Measurements from ENCODE around the gene KSR2. TPM values are rescaled to one million over a fixed set of nuclear protein-coding genes. Genes with fewer than 3 reads are reported as not detected.

KSR2 gene
- total and polyA plus RNA-seq, 10 of the 15 experiments (the other 5 are each of a cell fraction or from before 2014, with no cell fraction given) = under 0.01 to 1.5 (median 0.01) TPM; not detected in 3

DNA sequence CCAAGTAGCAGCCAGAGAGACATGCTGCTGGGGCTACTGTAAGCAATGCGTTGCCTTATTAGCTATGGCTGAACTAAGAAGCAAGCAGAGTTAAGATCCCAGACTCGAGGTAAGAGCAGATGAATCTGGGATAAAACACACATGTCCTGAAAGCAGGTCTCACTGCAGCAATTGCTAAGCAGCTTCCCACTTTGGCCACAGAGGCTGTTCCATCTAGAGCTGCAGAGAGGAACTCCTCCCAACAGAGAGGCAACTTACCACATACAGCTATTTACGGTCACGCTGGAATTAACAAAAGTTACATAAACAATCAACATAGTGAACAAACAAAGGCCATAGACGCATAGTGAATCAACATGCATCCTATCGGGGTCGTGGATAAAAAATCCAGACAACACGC lies 90.2 kb downstream of the KSR2 start:
- Histone ChIP-seq H3K27me3 (replicated peaks in 1 of 2; ENCODE audit: control insufficient read depth in 2 of 2, insufficient read depth in 2 of 2, low read length in 1 of 2) (no peaks in the 10 kb centered on the region), H2AFZ (ENCODE audit: control insufficient read depth, low read depth, low read length) (no peak overlapping the region), H3K9ac (ENCODE audit: control insufficient read depth, insufficient read depth, low read length) (no peak overlapping the region), H3K27ac (ENCODE audit: control insufficient read depth, insufficient read depth) (no peak overlapping the region), H3K4me2 (ENCODE audit: control insufficient read depth, insufficient read depth) (no peak overlapping the region), H3K79me2 (ENCODE audit: control insufficient read depth, insufficient read depth, low read length) (no peaks in the 10 kb centered on the region), H3K4me3 (no peak overlapping the region), H4K20me1 (ENCODE audit: control insufficient read depth, insufficient read depth) (no peaks in the 10 kb centered on the region), H3K4me1 (ENCODE audit: control insufficient read depth, insufficient read depth, low read length) (no peaks in the 10 kb centered on the region), H3K36me3 (ENCODE audit: control insufficient read depth in 2 of 2, insufficient read depth in 2 of 2, low read length in 1 of 2) (no peaks in the 10 kb centered on the region), H3K9me3 (replicated peaks; ENCODE audit: control insufficient read depth, insufficient read depth, low read length) (no peaks in the 10 kb centered on the region; the same call in 2 of the 3 replicates)
- ATAC-seq = no peak
- in situ Hi-C loops (cut with MboI) (loop anchor here (5.0 kb wide), 1 partner anchor 179 kb away; no protein-coding TSS in a partner anchor), intact Hi-C loops (cut with micrococcal nuclease; ENCODE audit: unreplicated experiment) (loop anchor here (5.0 to 10.0 kb wide), 2 partner anchors 139 to 256 kb away; partner anchors contain the start of genes PEBP1 and RFC5)
- 43% methylated on average over 8 of the region's 8 CpGs for WGBS (ENCODE audit: insufficient coverage, insufficient replicate concordance, low lambda C conversion rate, missing lambda C conversion rate)
- ChIA-PET POLR2A (no interaction called here), RAD21 (ENCODE audit: unreplicated experiment) (interaction anchor here (0.8 to 5.4 kb wide), 3 partner anchors 11 to 177 kb away, joined by 3 to 44 read pairs (median 8); no protein-coding TSS in a partner anchor), CTCF (interaction anchor here (1.0 to 8.1 kb wide), 5 partner anchors 11 to 177 kb away, joined by 3 to 111 read pairs (median 14); no protein-coding TSS in a partner anchor), SMC1A (ENCODE audit: uncharacterized antibody, unreplicated experiment) (interaction anchor here (1.2 to 6.1 kb wide), 2 partner anchors 156 to 166 kb away, joined by 3 to 64 read pairs; no protein-coding TSS in a partner anchor)
- no TSS peak for BruUV-seq (replicated peaks)
- TF ChIP-seq SREBF1 (IDR thresholded peaks at IDR 0.05; ENCODE audit: low read length) = no peak
- TF ChIP-seq NBN (IDR thresholded peaks at IDR 0.05) = no peak
- TF ChIP-seq, protein P1, sequence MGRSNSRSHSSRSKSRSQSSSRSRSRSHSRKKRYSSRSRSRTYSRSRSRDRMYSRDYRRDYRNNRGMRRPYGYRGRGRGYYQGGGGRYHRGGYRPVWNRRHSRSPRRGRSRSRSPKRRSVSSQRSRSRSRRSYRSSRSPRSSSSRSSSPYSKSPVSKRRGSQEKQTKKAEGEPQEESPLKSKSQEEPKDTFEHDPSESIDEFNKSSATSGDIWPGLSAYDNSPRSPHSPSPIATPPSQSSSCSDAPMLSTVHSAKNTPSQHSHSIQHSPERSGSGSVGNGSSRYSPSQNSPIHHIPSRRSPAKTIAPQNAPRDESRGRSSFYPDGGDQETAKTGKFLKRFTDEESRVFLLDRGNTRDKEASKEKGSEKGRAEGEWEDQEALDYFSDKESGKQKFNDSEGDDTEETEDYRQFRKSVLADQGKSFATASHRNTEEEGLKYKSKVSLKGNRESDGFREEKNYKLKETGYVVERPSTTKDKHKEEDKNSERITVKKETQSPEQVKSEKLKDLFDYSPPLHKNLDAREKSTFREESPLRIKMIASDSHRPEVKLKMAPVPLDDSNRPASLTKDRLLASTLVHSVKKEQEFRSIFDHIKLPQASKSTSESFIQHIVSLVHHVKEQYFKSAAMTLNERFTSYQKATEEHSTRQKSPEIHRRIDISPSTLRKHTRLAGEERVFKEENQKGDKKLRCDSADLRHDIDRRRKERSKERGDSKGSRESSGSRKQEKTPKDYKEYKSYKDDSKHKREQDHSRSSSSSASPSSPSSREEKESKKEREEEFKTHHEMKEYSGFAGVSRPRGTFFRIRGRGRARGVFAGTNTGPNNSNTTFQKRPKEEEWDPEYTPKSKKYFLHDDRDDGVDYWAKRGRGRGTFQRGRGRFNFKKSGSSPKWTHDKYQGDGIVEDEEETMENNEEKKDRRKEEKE (IDR thresholded peaks at IDR 0.05) = no peak
- no peak for TF ChIP-seq ZNF217 (IDR thresholded peaks at IDR 0.05)
- TF ChIP-seq, protein P2, sequence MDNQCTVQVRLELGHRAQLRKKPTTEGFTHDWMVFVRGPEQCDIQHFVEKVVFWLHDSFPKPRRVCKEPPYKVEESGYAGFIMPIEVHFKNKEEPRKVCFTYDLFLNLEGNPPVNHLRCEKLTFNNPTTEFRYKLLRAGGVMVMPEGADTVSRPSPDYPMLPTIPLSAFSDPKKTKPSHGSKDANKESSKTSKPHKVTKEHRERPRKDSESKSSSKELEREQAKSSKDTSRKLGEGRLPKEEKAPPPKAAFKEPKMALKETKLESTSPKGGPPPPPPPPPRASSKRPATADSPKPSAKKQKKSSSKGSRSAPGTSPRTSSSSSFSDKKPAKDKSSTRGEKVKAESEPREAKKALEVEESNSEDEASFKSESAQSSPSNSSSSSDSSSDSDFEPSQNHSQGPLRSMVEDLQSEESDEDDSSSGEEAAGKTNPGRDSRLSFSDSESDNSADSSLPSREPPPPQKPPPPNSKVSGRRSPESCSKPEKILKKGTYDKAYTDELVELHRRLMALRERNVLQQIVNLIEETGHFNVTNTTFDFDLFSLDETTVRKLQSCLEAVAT (IDR thresholded peaks at IDR 0.05) = no peak
- TF ChIP-seq MYB (IDR thresholded peaks at IDR 0.05; ENCODE audit: borderline replicate concordance, low read depth, low read length) = no peak
- TF ChIP-seq, protein P3, sequence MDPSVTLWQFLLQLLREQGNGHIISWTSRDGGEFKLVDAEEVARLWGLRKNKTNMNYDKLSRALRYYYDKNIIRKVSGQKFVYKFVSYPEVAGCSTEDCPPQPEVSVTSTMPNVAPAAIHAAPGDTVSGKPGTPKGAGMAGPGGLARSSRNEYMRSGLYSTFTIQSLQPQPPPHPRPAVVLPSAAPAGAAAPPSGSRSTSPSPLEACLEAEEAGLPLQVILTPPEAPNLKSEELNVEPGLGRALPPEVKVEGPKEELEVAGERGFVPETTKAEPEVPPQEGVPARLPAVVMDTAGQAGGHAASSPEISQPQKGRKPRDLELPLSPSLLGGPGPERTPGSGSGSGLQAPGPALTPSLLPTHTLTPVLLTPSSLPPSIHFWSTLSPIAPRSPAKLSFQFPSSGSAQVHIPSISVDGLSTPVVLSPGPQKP (IDR thresholded peaks at IDR 0.05; ENCODE audit: low read depth, low read length) = no peak
- no peak for TF ChIP-seq CHD2 (IDR thresholded peaks at IDR 0.05; ENCODE audit: borderline replicate concordance, low read depth, low read length)
- TF ChIP-seq, protein P4, sequence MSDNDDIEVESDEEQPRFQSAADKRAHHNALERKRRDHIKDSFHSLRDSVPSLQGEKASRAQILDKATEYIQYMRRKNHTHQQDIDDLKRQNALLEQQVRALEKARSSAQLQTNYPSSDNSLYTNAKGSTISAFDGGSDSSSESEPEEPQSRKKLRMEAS (IDR thresholded peaks at IDR 0.05; ENCODE audit: low read depth, low read length) = no peak
- TF ChIP-seq SMAD1 (IDR thresholded peaks at IDR 0.05; ENCODE audit: low read depth, partially characterized antibody) = no peak
- DNase-seq (ENCODE audit: low read depth, low spot score) = no peak
- no peak for FAIRE-seq

All from GM12878 (cell line).